Left renal pelvis (tissue), 4 donors: ENCODE data around the gene RAX. TPM values are rescaled to one million over a fixed set of nuclear protein-coding genes. Genes with fewer than 3 reads are reported as not detected.

Experiments
- polyA plus RNA-seq, 4 donors: library from polyadenylated mRNA; unstranded; fragments of 120-200 nt; gene quantifications; one replicate each; pipeline ENCODE4 v1.2.1, GENCODE V29; 2013; ENCODE audit not compliant: insufficient read length in 4 of 4

Gene RAX
- polyA plus RNA-seq, 4 donors: not detected

Other genes starting within 250 kb of the RAX start
- 10 to 100 TPM; 37.5 to 83.1 (median 73.1) TPM for gene SEC11C, start 133.6 kb downstream of the RAX start, polyA plus RNA-seq
- 1 to 10 TPM in 3 of 4 donors, not detected in 1; 1.7 to 3.9 (median 2.8) TPM for gene GRP, start 53.3 kb downstream of the RAX start, polyA plus RNA-seq
- gene CPLX4, start 45.2 kb upstream of the RAX start, polyA plus RNA-seq: under 1 TPM in 3 of 4 donors, not detected in 1; 0.08 to 0.27 (median 0.14) TPM
- gene LMAN1, start 85.8 kb upstream of the RAX start, polyA plus RNA-seq: 100 to 1,000 TPM; 112 to 143 (median 119) TPM